ENCODE measurements around the gene OVAAL. TPM values are rescaled to one million over a fixed set of nuclear protein-coding genes. Genes with fewer than 3 reads are reported as not detected.

Gene OVAAL
- total and polyA plus RNA-seq, 4 donors, result not detected

DNA sequence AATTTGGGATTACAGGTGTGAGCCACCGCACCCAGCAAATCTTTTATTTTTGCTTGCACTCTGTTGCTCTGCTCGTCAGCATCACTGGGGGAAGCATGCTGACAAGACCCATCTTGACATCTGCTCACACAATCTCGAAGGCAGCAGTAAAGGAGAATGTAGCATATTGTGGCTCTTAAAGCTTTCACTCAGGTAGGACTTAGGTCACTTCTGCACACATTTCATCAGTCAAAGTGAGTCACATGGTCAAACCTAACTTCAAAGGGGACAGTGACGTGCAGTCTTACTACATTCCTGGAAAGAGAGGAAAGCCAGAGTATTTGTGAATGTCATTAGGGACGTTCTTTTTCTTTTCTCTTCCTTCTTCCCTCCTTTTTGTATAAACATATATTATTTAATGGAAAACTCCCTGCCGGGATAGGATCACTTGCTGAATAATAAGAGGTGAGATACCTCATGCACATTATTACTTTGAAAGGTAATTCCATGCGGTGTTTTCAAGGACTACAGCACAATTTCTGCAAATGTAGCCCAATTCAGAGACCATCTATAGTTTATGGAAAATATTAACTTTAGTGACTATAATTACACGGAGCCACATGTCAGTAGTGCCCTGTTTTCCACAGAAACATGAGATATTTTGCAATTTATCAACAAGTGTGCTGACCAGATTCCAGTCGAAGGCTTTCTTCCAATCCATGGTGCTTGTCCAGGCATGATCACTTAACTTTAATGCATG, 37.1 kb upstream of the OVAAL start (continued):
- no peak for TF ChIP-seq GABPA (IDR thresholded peaks at IDR 0.05 in 1 of 2, conservative IDR thresholded peaks at IDR 0.05 in 1 of 2)

DNA sequence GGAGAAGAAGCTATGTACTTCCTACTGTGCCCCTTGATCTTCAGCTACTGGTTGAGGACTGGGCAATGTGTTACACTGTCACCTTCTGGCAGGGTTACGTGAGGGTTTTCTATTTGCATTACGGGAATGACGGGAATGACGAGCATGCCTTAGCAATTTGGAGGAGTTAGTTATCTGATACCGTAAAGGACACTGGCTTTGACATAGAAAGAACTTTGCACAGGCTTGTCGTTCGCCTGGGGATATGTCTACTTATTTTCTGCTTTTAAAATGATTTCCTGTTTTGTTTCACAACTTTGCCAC, 36.6 kb upstream of the OVAAL start:
- Histone ChIP-seq H3K9me3 (ENCODE audit: control insufficient read depth in 4 of 4, low read length in 3 of 4) (no peaks in the 10 kb centered on the region), H3K27ac (ENCODE audit: low read depth in 1 of 2, low read length in 2 of 2) (no peak overlapping the region), H3K4me3 (ENCODE audit: low read depth in 1 of 3, low read length in 3 of 3) (no peak overlapping the region), H3K36me3 (ENCODE audit: control insufficient read depth in 4 of 4, insufficient read depth in 3 of 4, low read depth in 1 of 4, low read length in 3 of 4) (no peaks in the 10 kb centered on the region), H3K9ac (ENCODE audit: low read depth in 1 of 2, low read length in 2 of 2) (no peak overlapping the region), H3K27me3 (ENCODE audit: control insufficient read depth in 4 of 4, insufficient read depth in 4 of 4, low read length in 3 of 4) (no peaks in the 10 kb centered on the region), H3K4me1 (ENCODE audit: control insufficient read depth in 4 of 4, insufficient read depth in 4 of 4, low read length in 3 of 4) (peaks cover 0 to 7% (median 5%) of the 10 kb centered on the region in 4 donors)
- TF ChIP-seq EGR1 (IDR thresholded peaks at IDR 0.05; ENCODE audit: low read depth in 2 of 2), result no peak
- no peak for TF ChIP-seq TAF1 (conservative IDR thresholded peaks at IDR 0.05)
- no peak for TF ChIP-seq FOXA2 (IDR thresholded peaks at IDR 0.05)
- TF ChIP-seq, protein P1, sequence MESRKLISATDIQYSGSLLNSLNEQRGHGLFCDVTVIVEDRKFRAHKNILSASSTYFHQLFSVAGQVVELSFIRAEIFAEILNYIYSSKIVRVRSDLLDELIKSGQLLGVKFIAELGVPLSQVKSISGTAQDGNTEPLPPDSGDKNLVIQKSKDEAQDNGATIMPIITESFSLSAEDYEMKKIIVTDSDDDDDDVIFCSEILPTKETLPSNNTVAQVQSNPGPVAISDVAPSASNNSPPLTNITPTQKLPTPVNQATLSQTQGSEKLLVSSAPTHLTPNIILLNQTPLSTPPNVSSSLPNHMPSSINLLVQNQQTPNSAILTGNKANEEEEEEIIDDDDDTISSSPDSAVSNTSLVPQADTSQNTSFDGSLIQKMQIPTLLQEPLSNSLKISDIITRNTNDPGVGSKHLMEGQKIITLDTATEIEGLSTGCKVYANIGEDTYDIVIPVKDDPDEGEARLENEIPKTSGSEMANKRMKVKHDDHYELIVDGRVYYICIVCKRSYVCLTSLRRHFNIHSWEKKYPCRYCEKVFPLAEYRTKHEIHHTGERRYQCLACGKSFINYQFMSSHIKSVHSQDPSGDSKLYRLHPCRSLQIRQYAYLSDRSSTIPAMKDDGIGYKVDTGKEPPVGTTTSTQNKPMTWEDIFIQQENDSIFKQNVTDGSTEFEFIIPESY (IDR thresholded peaks at IDR 0.05), result no peak
- TF ChIP-seq, protein P2, sequence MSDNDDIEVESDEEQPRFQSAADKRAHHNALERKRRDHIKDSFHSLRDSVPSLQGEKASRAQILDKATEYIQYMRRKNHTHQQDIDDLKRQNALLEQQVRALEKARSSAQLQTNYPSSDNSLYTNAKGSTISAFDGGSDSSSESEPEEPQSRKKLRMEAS (IDR thresholded peaks at IDR 0.05), result no peak
- TF ChIP-seq HNF4A (conservative IDR thresholded peaks at IDR 0.05), result no peak
- TF ChIP-seq, protein P3, sequence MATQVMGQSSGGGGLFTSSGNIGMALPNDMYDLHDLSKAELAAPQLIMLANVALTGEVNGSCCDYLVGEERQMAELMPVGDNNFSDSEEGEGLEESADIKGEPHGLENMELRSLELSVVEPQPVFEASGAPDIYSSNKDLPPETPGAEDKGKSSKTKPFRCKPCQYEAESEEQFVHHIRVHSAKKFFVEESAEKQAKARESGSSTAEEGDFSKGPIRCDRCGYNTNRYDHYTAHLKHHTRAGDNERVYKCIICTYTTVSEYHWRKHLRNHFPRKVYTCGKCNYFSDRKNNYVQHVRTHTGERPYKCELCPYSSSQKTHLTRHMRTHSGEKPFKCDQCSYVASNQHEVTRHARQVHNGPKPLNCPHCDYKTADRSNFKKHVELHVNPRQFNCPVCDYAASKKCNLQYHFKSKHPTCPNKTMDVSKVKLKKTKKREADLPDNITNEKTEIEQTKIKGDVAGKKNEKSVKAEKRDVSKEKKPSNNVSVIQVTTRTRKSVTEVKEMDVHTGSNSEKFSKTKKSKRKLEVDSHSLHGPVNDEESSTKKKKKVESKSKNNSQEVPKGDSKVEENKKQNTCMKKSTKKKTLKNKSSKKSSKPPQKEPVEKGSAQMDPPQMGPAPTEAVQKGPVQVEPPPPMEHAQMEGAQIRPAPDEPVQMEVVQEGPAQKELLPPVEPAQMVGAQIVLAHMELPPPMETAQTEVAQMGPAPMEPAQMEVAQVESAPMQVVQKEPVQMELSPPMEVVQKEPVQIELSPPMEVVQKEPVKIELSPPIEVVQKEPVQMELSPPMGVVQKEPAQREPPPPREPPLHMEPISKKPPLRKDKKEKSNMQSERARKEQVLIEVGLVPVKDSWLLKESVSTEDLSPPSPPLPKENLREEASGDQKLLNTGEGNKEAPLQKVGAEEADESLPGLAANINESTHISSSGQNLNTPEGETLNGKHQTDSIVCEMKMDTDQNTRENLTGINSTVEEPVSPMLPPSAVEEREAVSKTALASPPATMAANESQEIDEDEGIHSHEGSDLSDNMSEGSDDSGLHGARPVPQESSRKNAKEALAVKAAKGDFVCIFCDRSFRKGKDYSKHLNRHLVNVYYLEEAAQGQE (IDR thresholded peaks at IDR 0.05), result no peak
- TF ChIP-seq ATF3 (IDR thresholded peaks at IDR 0.05), result no peak
- no peak for TF ChIP-seq FOXA1 (IDR thresholded peaks at IDR 0.05)
- no peak for TF ChIP-seq HNF4G (IDR thresholded peaks at IDR 0.05)
- no peak for TF ChIP-seq YY1 (IDR thresholded peaks at IDR 0.05)
- TF ChIP-seq GABPA (IDR thresholded peaks at IDR 0.05 in 1 of 2, conservative IDR thresholded peaks at IDR 0.05 in 1 of 2), result no peak
- TF ChIP-seq RAD21 (IDR thresholded peaks at IDR 0.05), result no peak
- TF ChIP-seq, protein P4, sequence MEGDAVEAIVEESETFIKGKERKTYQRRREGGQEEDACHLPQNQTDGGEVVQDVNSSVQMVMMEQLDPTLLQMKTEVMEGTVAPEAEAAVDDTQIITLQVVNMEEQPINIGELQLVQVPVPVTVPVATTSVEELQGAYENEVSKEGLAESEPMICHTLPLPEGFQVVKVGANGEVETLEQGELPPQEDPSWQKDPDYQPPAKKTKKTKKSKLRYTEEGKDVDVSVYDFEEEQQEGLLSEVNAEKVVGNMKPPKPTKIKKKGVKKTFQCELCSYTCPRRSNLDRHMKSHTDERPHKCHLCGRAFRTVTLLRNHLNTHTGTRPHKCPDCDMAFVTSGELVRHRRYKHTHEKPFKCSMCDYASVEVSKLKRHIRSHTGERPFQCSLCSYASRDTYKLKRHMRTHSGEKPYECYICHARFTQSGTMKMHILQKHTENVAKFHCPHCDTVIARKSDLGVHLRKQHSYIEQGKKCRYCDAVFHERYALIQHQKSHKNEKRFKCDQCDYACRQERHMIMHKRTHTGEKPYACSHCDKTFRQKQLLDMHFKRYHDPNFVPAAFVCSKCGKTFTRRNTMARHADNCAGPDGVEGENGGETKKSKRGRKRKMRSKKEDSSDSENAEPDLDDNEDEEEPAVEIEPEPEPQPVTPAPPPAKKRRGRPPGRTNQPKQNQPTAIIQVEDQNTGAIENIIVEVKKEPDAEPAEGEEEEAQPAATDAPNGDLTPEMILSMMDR (IDR thresholded peaks at IDR 0.05; ENCODE audit: low read depth, low read length, missing input control), result no peak
- no peak for TF ChIP-seq JUND (IDR thresholded peaks at IDR 0.05)
- TF ChIP-seq NR2F2 (IDR thresholded peaks at IDR 0.05), result no peak
- DNase-seq (ENCODE audit: low spot score), result no peak
- WGBS, result 30% methylated on average over 7 of the region's 7 CpGs
